MM.1S (cell line): ENCODE results near the gene SYNE1.

Experiments
- EZH2 ChIP-seq: fragments of 300-600 bp; sonication (generic); optimal IDR thresholded peaks from 2 replicates; pipeline ENCODE3; 2017; ENCODE audit warnings: low read depth, mild to moderate bottlenecking, antibody characterized with exemption, low read length, mixed read lengths
- EZH2phosphoT487 ChIP-seq: fragments of 300-600 bp; sonication (generic); IDR thresholded peaks from 2 replicates; pipeline ENCODE4 v1.6.1; 2018; ENCODE audit warnings: antibody characterized with exemption, low read length
- TF ChIP-seq, protein P1 (sequence below): fragments of 300-600 bp; sonication (generic); IDR thresholded peaks from 2 replicates; pipeline ENCODE4 v1.5.1; 2016; ENCODE audit warnings: antibody characterized with exemption, low read length, mixed read lengths

DNA sequence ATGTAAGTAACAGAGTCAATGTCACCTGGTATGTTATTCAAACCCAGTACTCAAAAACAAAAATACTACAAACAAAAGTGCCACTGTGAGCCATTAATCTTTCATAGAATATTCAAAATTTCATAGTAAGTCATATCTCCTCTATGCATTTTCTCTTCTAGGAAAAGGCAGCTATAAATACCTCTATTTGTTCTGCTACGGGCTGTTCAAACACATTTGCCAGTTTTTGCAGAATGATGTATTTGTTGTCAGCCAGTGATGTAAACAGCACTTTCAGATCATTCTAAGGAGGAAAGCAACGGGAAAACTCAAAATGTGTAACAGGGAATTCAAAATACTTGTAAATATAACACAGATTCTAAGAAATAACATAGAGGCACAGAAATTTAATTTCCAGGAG lies 388.2 kb downstream of the SYNE1 start:
- no peak for TF ChIP-seq EZH2phosphoT487
- TF ChIP-seq, protein P1, sequence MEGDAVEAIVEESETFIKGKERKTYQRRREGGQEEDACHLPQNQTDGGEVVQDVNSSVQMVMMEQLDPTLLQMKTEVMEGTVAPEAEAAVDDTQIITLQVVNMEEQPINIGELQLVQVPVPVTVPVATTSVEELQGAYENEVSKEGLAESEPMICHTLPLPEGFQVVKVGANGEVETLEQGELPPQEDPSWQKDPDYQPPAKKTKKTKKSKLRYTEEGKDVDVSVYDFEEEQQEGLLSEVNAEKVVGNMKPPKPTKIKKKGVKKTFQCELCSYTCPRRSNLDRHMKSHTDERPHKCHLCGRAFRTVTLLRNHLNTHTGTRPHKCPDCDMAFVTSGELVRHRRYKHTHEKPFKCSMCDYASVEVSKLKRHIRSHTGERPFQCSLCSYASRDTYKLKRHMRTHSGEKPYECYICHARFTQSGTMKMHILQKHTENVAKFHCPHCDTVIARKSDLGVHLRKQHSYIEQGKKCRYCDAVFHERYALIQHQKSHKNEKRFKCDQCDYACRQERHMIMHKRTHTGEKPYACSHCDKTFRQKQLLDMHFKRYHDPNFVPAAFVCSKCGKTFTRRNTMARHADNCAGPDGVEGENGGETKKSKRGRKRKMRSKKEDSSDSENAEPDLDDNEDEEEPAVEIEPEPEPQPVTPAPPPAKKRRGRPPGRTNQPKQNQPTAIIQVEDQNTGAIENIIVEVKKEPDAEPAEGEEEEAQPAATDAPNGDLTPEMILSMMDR, result no peak
- no peak for TF ChIP-seq EZH2
